Prostate gland (tissue), 2 donors: Measurements from ENCODE around the gene TREML1. TPM values are rescaled to one million over a fixed set of nuclear protein-coding genes. Genes with fewer than 3 reads are reported as not detected.

ENCODE experiments used
- DNase-seq: peaks from one replicate; pipeline ENCODE4 v3.0.0-alpha.2; 2019; ENCODE audit warnings: low spot score
- H3K27ac ChIP-seq, 2 donors: fragments of 200-600 bp; sonication (generic); 2 replicates each; pipeline ENCODE4 v1.5.1; 2017 to 2019
- H3K27me3 ChIP-seq: fragments of 200-600 bp; sonication (generic); replicated peaks from 2 replicates; pipeline ENCODE4 v1.5.1; 2019; ENCODE audit not compliant: insufficient read depth
- H3K36me3 ChIP-seq, 2 donors: fragments of 200-600 bp; sonication (generic); 1 replicate in 1 of 2; 2 replicates in 1 of 2; pipeline versions ENCODE4 v1.5.1 to v1.8.1; 2017 to 2019
- H3K4me1 ChIP-seq: fragments of 200-600 bp; sonication (generic); replicated peaks from 2 replicates; pipeline ENCODE4 v1.5.1; 2019
- H3K4me3 ChIP-seq, 2 donors: fragments of 200-600 bp; sonication (generic); 2 replicates each; pipeline ENCODE4 v1.5.1; 2017 to 2019
- H3K9me3 ChIP-seq: fragments of 200-600 bp; sonication (generic); 2 replicates; pipeline ENCODE4 v1.5.1; 2017
- CTCF ChIP-seq, 4 experiments: fragments of 200-600 bp in 2 of 4; fragments of 450-650 bp in 2 of 4; sonication (generic) in 2 of 4; IDR thresholded peaks; 1 replicate in 3 of 4; 2 replicates in 1 of 4; pipeline ENCODE4 v1.5.1; 2016 to 2019; ENCODE audit warnings: antibody characterized with exemption in 4 of 4, mild to moderate bottlenecking in 2 of 4, moderate library complexity in 2 of 4
- POLR2A ChIP-seq: fragments of 450-650 bp; IDR thresholded peaks from one replicate; pipeline ENCODE4 v1.6.1; 2016; ENCODE audit warnings: antibody characterized with exemption, mild to moderate bottlenecking
- POLR2AphosphoS5 ChIP-seq: sonication (generic); formaldehyde crosslinking; IDR thresholded peaks from one replicate; pipeline ENCODE4 v1.6.1; 2017; ENCODE audit warnings: antibody characterized with exemption
- WGBS: methylation state at CpG from one replicate; pipeline ENCODE4 v1.1.5; 2018; 5-methylcytosine and 5-hydroxymethylcytosine counted together
- intact Hi-C: fragments of 100-400 bp; cut with DNase I; formaldehyde crosslinking; loops from one replicate; pipeline ENCODE4 v1.14.2; 2022
- total RNA-seq, 2 donors: library from RNA; depleted of rRNA; stranded (reverse); fragments of >200 nt; gene quantifications; one replicate each; pipeline ENCODE4 v1.1.0, GENCODE V29; 2016

Gene TREML1
- total RNA-seq, 2 donors from 2014 or later = not detected

- no peaks in the 10 kb centered on the region for H3K4me1 ChIP-seq
- 82% methylated on average over 1 of the region's 1 CpG for WGBS
- intact Hi-C loops = no loop called here
Observed at GRCh38 chr6:41181566-41181965, 27.4 kb upstream of the TREML1 start.

GRCh38 chr6:41179163-41179562, 25.0 kb upstream of the TREML1 start:
- intact Hi-C loops = no loop called here
- H3K27ac ChIP-seq = no peak overlapping the region
- no peaks in the 10 kb centered on the region for H3K9me3 ChIP-seq
- no peak for DNase-seq
- H3K4me1 ChIP-seq = no peaks in the 10 kb centered on the region
- 75% methylated on average over 4 of the region's 4 CpGs for WGBS
- no peak overlapping the region for H3K4me3 ChIP-seq
- no peaks in the 10 kb centered on the region for H3K36me3 ChIP-seq
- no peaks in the 10 kb centered on the region for H3K27me3 ChIP-seq
- TF ChIP-seq POLR2AphosphoS5 (no peak), POLR2A (no peak), CTCF (IDR thresholded peaks at IDR 0.05) (no peak)

More at GRCh38 chr6:41181566-41181965, 27.4 kb upstream of the TREML1 start:
- no peak for DNase-seq
- no peak overlapping the region for H3K27ac ChIP-seq
- H3K4me3 ChIP-seq = no peak overlapping the region
- no peaks in the 10 kb centered on the region for H3K36me3 ChIP-seq
- no peaks in the 10 kb centered on the region for H3K27me3 ChIP-seq
- TF ChIP-seq POLR2AphosphoS5 (no peak), CTCF (IDR thresholded peaks at IDR 0.05) (no peak)
- H3K9me3 ChIP-seq = no peaks in the 10 kb centered on the region

DNA sequence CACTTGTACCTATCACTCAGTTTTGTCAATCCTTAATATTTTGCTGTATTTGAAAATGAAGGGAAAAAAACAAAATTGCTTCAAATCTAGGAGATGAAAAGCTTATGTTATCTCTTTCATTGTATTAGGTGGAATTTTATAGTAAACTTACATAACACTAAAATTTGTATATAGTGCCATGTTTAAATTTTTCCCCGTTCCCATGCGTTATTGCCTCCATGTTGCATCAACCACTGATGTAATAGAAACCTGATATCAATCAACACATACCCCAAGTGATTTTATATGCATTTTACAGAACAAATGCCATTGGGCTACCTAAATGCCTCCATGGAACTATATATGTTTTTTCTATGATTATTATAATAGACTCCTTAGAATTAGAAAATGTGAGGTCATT, 23.5 kb upstream of the TREML1 start:
- Histone ChIP-seq H3K36me3 (no peaks in the 10 kb centered on the region), H3K4me1 (no peaks in the 10 kb centered on the region), H3K9me3 (no peaks in the 10 kb centered on the region), H3K4me3 (no peak overlapping the region), H3K27ac (no peak overlapping the region), H3K27me3 (no peaks in the 10 kb centered on the region)
- intact Hi-C loops = no loop called here
- no peak for DNase-seq
- WGBS = 80% methylated on average over 2 of the region's 2 CpGs
- TF ChIP-seq CTCF (IDR thresholded peaks at IDR 0.05) (no peak), POLR2AphosphoS5 (no peak)

DNA sequence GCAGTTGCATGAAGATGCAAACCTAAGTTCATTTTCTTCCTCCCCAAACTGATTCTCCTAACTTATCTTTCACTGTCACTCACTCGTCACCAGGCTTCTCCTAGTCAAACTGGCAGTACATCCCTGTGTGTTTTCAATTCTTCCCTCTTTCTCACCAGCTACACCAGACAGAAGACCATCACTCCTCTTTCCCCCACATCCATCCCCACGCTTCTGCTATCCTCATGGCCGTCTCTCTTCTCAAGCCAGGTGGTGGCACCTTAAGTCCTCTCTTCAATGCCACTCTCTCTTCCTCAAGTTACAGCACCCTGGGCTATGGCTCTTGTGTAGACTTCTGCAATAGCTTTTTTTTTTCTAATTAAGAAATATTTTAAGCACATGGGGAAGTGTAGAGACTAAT, 23.1 kb upstream of the TREML1 start:
- H3K4me3 ChIP-seq = no peak overlapping the region
- H3K36me3 ChIP-seq = no peaks in the 10 kb centered on the region
- H3K27me3 ChIP-seq = no peaks in the 10 kb centered on the region
- 81% methylated on average over 3 of the region's 3 CpGs for WGBS
- DNase-seq = no peak
- intact Hi-C loops = no loop called here
- H3K9me3 ChIP-seq = no peaks in the 10 kb centered on the region
- no peaks in the 10 kb centered on the region for H3K4me1 ChIP-seq
- TF ChIP-seq CTCF (IDR thresholded peaks at IDR 0.05) = no peak
- TF ChIP-seq POLR2A = no peak
- TF ChIP-seq POLR2AphosphoS5 = no peak
- H3K27ac ChIP-seq = no peak overlapping the region

- no peak for TF ChIP-seq CTCF (IDR thresholded peaks at IDR 0.05)
- TF ChIP-seq POLR2A = no peak
- TF ChIP-seq POLR2AphosphoS5 = no peak
- no peaks in the 10 kb centered on the region for H3K27me3 ChIP-seq
- DNase-seq = no peak
- H3K4me1 ChIP-seq = no peaks in the 10 kb centered on the region
- no peaks in the 10 kb centered on the region for H3K36me3 ChIP-seq
- H3K27ac ChIP-seq = no peak overlapping the region
- H3K4me3 ChIP-seq = no peak overlapping the region
- WGBS = 82% methylated on average over 12 of the region's 12 CpGs
- H3K9me3 ChIP-seq = no peaks in the 10 kb centered on the region
- intact Hi-C loops = no loop called here
Observed at GRCh38 chr6:41176189-41176588, 22.0 kb upstream of the TREML1 start.
